HepG2 (cell line): ENCODE measurements around the gene FHIT. TPM values are rescaled to one million over a fixed set of nuclear protein-coding genes. Genes with fewer than 3 reads are reported as not detected.

Experiments
- ATAC-seq: fragments of 200-7000 bp; cut with Tn5 transposase; 3 replicates; pipeline ENCODE4 v1.9.1; 2020; ENCODE audit warnings: mild to moderate bottlenecking, moderate library complexity
- BruUV-seq: library from RNA; stranded (reverse); fragments of 400-500 nt; replicated peaks from 2 replicates; lab custom pipeline; 2021; lab: Mats Ljungman, UMichigan
- CTCF ChIA-PET: fragments of 300-600 bp; formaldehyde crosslinking; extraction: SDS; loops from one replicate; lab custom pipeline; 2021; ENCODE audit warnings: low total read pairs, inconsistent platforms, low intra/inter-chr PET ratio; lab: Yijun Ruan, JAX
- POLR2A ChIA-PET: fragments of 350-600 bp; sonication (Branson Sonifier 250); formaldehyde crosslinking; loops from one replicate; lab custom pipeline; 2020; ENCODE audit warnings: antibody characterized with exemption, inconsistent platforms; lab: Yijun Ruan, JAX
- DNase-seq: peaks from one replicate; pipeline ENCODE4 v3.0.0-alpha.2; 2015; ENCODE audit warnings: low spot score
- FAIRE-seq: peaks from 3 replicates; lab custom pipeline; 2011; peaks lifted over from hg19 to GRCh38; lab: Jason Lieb, UNC
- H2AFZ ChIP-seq: one replicate; pipeline ENCODE4 v1.6.1; 2011; ENCODE audit warnings: low read length, inconsistent platforms
- H3K27ac ChIP-seq: fragments of 300-600 bp; 3 replicates; pipeline ENCODE4 v1.8.0; 2011; ENCODE audit warnings: mixed run types, mild to moderate bottlenecking, mixed read lengths, low read length, inconsistent platforms; ENCODE audit not compliant: insufficient read depth; ENCODE audit errors: extremely low read length
- H3K27me3 ChIP-seq, 2 experiments: fragments of 200-600 bp in 1 of 2; 2 replicates in 1 of 2; 3 replicates in 1 of 2; pipeline versions ENCODE4 v1.6.0 to v1.8.0; 2011; ENCODE audit warnings: low read length in 2 of 2, mild to moderate bottlenecking in 2 of 2, moderate library complexity in 2 of 2, inconsistent platforms in 1 of 2; ENCODE audit not compliant: insufficient read depth in 2 of 2, control insufficient read depth in 1 of 2
- H3K36me3 ChIP-seq, 2 experiments: fragments of 200-600 bp in 1 of 2; replicated peaks in 1 of 2; 2 replicates in 1 of 2; 3 replicates in 1 of 2; pipeline versions ENCODE4 v1.5.1 to v1.8.0; 2011; ENCODE audit warnings: low read length in 2 of 2, inconsistent platforms in 1 of 2; ENCODE audit not compliant: insufficient read depth in 2 of 2, control insufficient read depth in 1 of 2
- H3K4me1 ChIP-seq: 2 replicates; pipeline ENCODE4 v1.5.1; 2012; ENCODE audit warnings: low read length, inconsistent platforms; ENCODE audit not compliant: insufficient read depth
- H3K4me2 ChIP-seq: 2 replicates; pipeline ENCODE4 v1.6.0; 2011; ENCODE audit warnings: low read depth, low read length, inconsistent platforms
- H3K4me3 ChIP-seq, 3 experiments: fragments of 200-600 bp in 1 of 3; sonication (generic), shearing (Covaris generic) in 1 of 3; replicated peaks in 1 of 3; 2 replicates each; pipeline ENCODE4 v1.5.1; 2011 to 2016; ENCODE audit warnings: low read length in 3 of 3, inconsistent platforms in 2 of 3, low read depth in 2 of 3, mild to moderate bottlenecking in 2 of 3, control low read depth in 1 of 3, mixed read lengths in 1 of 3; ENCODE audit not compliant: insufficient read depth in 1 of 3
- H3K79me2 ChIP-seq: one replicate; pipeline ENCODE4 v1.6.1; 2011; ENCODE audit warnings: low read length, inconsistent platforms; ENCODE audit not compliant: insufficient read depth
- H3K9ac ChIP-seq: 2 replicates; pipeline ENCODE4 v1.6.0; 2011; ENCODE audit warnings: mild to moderate bottlenecking, low read depth, low read length, inconsistent platforms; ENCODE audit not compliant: insufficient read depth
- H3K9me3 ChIP-seq: 2 replicates; pipeline ENCODE4 v1.5.1; 2012; ENCODE audit warnings: mild to moderate bottlenecking, low read length
- H4K20me1 ChIP-seq: 2 replicates; pipeline ENCODE4 v1.6.0; 2011; ENCODE audit warnings: inconsistent platforms, mild to moderate bottlenecking, low read length, moderate library complexity; ENCODE audit not compliant: insufficient read depth
- BHLHE40 ChIP-seq: IDR thresholded peaks from 2 replicates; pipeline ENCODE4 v1.6.1; 2011; ENCODE audit warnings: low read length, improper control_type of control experiment
- CENPBD1 ChIP-seq: sonication (generic); formaldehyde crosslinking; IDR thresholded peaks from 2 replicates; pipeline ENCODE4 v1.8.0; 2022; ENCODE audit warnings: missing genetic modification reagents, low read depth, mild to moderate bottlenecking, borderline replicate concordance
- DMAP1 ChIP-seq: IDR thresholded peaks from 2 replicates; pipeline ENCODE4 v1.6.1; 2016
- FOXP1 ChIP-seq, 2 experiments: fragments of 450-650 bp in 1 of 2; IDR thresholded peaks; 2 replicates each; pipeline ENCODE4 v1.6.1; 2017 to 2018; ENCODE audit warnings: antibody characterized with exemption in 1 of 2
- HOXA3 ChIP-seq: sonication (generic); formaldehyde crosslinking; IDR thresholded peaks from 2 replicates; pipeline ENCODE4 v1.5.0; 2020; ENCODE audit warnings: missing genetic modification reagents
- MATR3 ChIP-seq: sonication (generic); formaldehyde crosslinking; IDR thresholded peaks from 2 replicates; pipeline ENCODE4 v1.4.0; 2020; ENCODE audit warnings: missing genetic modification reagents
- PHF8 ChIP-seq: sonication (generic); formaldehyde crosslinking; IDR thresholded peaks from 2 replicates; pipeline ENCODE4 v1.5.0; 2020; ENCODE audit warnings: missing genetic modification reagents
- SCMH1 ChIP-seq: sonication (generic); formaldehyde crosslinking; IDR thresholded peaks from 2 replicates; pipeline ENCODE4 v1.9.0; 2021; ENCODE audit warnings: missing genetic modification reagents, mild to moderate bottlenecking, borderline replicate concordance
- ZBTB25 ChIP-seq: IDR thresholded peaks from 2 replicates; pipeline ENCODE4 v1.6.1; 2018; ENCODE audit warnings: missing genetic modification reagents
- WGBS: methylation state at CpG from one replicate; pipeline ENCODE4 v1.1.6; 2017; ENCODE audit warnings: low lambda C conversion rate; 5-methylcytosine and 5-hydroxymethylcytosine counted together
- in situ Hi-C: cut with HindIII; loops from 2 replicates; pipeline ENCODE4 v1.10.0; 2017; ENCODE audit warnings: low pct_unique_long_range_greater_than_20kb; ENCODE audit not compliant: extremely low pct_ligation_motif_present
- intact Hi-C: fragments of 100-400 bp; cut with micrococcal nuclease; formaldehyde crosslinking; loops from one replicate; pipeline ENCODE4 v1.10.0; 2022; ENCODE audit not compliant: unreplicated experiment
- polyA plus RNA-seq, 8 experiments: library from polyadenylated mRNA; depleted of rRNA in 3 of 8; stranded (reverse) in 7 of 8; unstranded in 1 of 8; fragments of >200 nt; fragmentation: Illumina TruSeq in 4 of 8; extraction: Trizol in 4 of 8; gene quantifications; 2 replicates each; pipeline versions ENCODE4 v1.2.1 to v1.2.3, GENCODE V29; 2011 to 2016; ENCODE audit warnings: low read depth in 4 of 8, missing spikeins in 1 of 8, mixed read lengths in 1 of 8; ENCODE audit not compliant: insufficient read depth in 1 of 8
- total RNA-seq, 5 experiments: library from RNA; depleted of rRNA; stranded (reverse); fragments of >200 nt; fragmentation: Illumina TruSeq; extraction: Trizol; gene quantifications; 2 replicates each; pipeline ENCODE4 v1.2.3, GENCODE V29; 2016; ENCODE audit warnings: low read depth in 1 of 5
- TF ChIP-seq, protein P1 (sequence below): conservative IDR thresholded peaks from 2 replicates; pipeline ENCODE4 v1.6.1; 2018; ENCODE audit warnings: missing genetic modification reagents
- TF ChIP-seq, protein P2 (sequence below): sonication (generic); formaldehyde crosslinking; IDR thresholded peaks from 2 replicates; pipeline ENCODE4 v1.5.0; 2020; ENCODE audit warnings: mild to moderate bottlenecking, missing genetic modification reagents

The FHIT gene
- total and polyA plus RNA-seq, 2 of the 13 experiments (the other 11 are each of a cell fraction or from before 2014, with no cell fraction given) = 4.0 to 4.6 TPM

DNA sequence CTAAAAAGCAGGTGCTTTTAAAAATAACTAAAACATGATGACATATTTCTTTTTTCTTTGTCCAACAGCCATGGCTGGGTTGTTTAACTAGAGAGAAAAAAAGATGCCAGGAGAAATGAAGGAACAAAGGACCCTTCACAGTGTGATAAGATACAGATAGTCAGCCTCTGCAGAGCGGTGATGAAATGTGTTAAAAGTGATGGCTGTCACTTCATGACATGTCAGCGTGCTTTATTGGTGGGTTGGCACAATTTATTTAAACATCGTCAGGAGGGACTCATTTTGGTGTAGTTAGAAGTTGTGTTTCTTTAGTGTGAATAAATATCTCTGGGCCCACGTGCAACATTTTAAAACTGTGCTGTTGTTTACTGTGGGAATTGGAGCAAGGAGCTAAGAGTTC lies 1314.1 kb downstream of the FHIT start:
- no peak for FAIRE-seq
- no peaks in the 10 kb centered on the region for H3K9me3 ChIP-seq
- no peak for TF ChIP-seq PHF8
- TF ChIP-seq FOXP1 (IDR thresholded peaks at IDR 0.05) = no peak
- TF ChIP-seq FOXP1 (CRISPR knock-in tag; IDR thresholded peaks at IDR 0.05) = no peak
- WGBS = 6% methylated on average over 4 of the region's 4 CpGs
- no peaks in the 10 kb centered on the region for H4K20me1 ChIP-seq
- CTCF ChIA-PET = no interaction called here
- no peak overlapping the region for H2AFZ ChIP-seq
- no peak overlapping the region for H3K4me2 ChIP-seq
- no peak overlapping the region for H3K4me3 ChIP-seq
- no peak overlapping the region for H3K27ac ChIP-seq
- POLR2A ChIA-PET = no interaction called here
- no TSS peak for BruUV-seq
- in situ Hi-C loops = no loop called here
- no peaks in the 10 kb centered on the region for H3K27me3 ChIP-seq
- H3K9ac ChIP-seq = no peak overlapping the region
- intact Hi-C loops = no loop called here
- no peak for ATAC-seq
- H3K79me2 ChIP-seq = no peaks in the 10 kb centered on the region
- H3K36me3 ChIP-seq = no peaks in the 10 kb centered on the region
- no peak for DNase-seq
- no peaks in the 10 kb centered on the region for H3K4me1 ChIP-seq

GRCh38 chr3:59936472-59936871 lies 1314.8 kb downstream of the FHIT start:
- no peak for FAIRE-seq
- Histone ChIP-seq H3K4me1 (no peaks in the 10 kb centered on the region), H3K4me2 (no peak overlapping the region), H3K27ac (no peak overlapping the region), H3K36me3 (no peaks in the 10 kb centered on the region), H3K79me2 (no peaks in the 10 kb centered on the region), H3K27me3 (no peaks in the 10 kb centered on the region), H2AFZ (no peak overlapping the region), H3K9ac (no peak overlapping the region), H3K9me3 (no peaks in the 10 kb centered on the region), H3K4me3 (no peak overlapping the region), H4K20me1 (no peaks in the 10 kb centered on the region)
- no peak for ATAC-seq
- no peak for DNase-seq
- ChIA-PET POLR2A (no interaction called here), CTCF (no interaction called here)
- no TSS peak for BruUV-seq
- intact Hi-C loops (no loop called here), in situ Hi-C loops (no loop called here)
- 22% methylated on average over 3 of the region's 3 CpGs for WGBS
- TF ChIP-seq DMAP1 = no peak
- no peak for TF ChIP-seq ZBTB25
- TF ChIP-seq MATR3 (CRISPR knock-in tag) = no peak
- no peak for TF ChIP-seq SCMH1 (CRISPR knock-in tag)
- no peak for TF ChIP-seq CENPBD1
- no peak for TF ChIP-seq HOXA3 (CRISPR knock-in tag)
- TF ChIP-seq BHLHE40 = no peak
- TF ChIP-seq, protein P1, sequence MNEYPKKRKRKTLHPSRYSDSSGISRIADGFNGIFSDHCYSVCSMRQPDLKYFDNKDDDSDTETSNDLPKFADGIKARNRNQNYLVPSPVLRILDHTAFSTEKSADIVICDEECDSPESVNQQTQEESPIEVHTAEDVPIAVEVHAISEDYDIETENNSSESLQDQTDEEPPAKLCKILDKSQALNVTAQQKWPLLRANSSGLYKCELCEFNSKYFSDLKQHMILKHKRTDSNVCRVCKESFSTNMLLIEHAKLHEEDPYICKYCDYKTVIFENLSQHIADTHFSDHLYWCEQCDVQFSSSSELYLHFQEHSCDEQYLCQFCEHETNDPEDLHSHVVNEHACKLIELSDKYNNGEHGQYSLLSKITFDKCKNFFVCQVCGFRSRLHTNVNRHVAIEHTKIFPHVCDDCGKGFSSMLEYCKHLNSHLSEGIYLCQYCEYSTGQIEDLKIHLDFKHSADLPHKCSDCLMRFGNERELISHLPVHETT (CRISPR knock-in tag) = no peak
- TF ChIP-seq, protein P2, sequence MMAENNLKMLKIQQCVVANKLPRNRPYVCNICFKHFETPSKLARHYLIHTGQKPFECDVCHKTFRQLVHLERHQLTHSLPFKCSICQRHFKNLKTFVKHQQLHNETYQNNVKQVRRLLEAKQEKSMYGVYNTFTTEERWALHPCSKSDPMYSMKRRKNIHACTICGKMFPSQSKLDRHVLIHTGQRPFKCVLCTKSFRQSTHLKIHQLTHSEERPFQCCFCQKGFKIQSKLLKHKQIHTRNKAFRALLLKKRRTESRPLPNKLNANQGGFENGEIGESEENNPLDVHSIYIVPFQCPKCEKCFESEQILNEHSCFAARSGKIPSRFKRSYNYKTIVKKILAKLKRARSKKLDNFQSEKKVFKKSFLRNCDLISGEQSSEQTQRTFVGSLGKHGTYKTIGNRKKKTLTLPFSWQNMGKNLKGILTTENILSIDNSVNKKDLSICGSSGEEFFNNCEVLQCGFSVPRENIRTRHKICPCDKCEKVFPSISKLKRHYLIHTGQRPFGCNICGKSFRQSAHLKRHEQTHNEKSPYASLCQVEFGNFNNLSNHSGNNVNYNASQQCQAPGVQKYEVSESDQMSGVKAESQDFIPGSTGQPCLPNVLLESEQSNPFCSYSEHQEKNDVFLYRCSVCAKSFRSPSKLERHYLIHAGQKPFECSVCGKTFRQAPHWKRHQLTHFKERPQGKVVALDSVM (CRISPR knock-in tag) = no peak
